SK-N-SH (cell line): ENCODE measurements around the gene AOAH. TPM values are rescaled to one million over a fixed set of nuclear protein-coding genes. Genes with fewer than 3 reads are reported as not detected.

Experiments
- CTCF ChIA-PET: fragments of 300-600, 350-600 bp; formaldehyde crosslinking; extraction: SDS; loops from one replicate; lab custom pipeline; 2021; lab: Yijun Ruan, JAX
- POLR2A ChIA-PET: fragments of 350-600 bp; sonication (Branson Sonifier 250); formaldehyde crosslinking; extraction: SDS; loops from one replicate; lab custom pipeline; 2020; ENCODE audit warnings: antibody characterized with exemption, inconsistent platforms; lab: Yijun Ruan, JAX
- DNase-seq: peaks from one replicate; pipeline ENCODE4 v3.0.0; 2012
- H2AFZ ChIP-seq: fragments of 200-600 bp; sonication (generic); 2 replicates; pipeline ENCODE4 v1.8.1; 2016; ENCODE audit warnings: antibody characterized with exemption, mild to moderate bottlenecking, low read depth
- H3F3A ChIP-seq: fragments of 200-600 bp; sonication (generic); replicated peaks from 2 replicates; pipeline ENCODE3; 2016; ENCODE audit warnings: antibody characterized with exemption, mild to moderate bottlenecking; ENCODE audit not compliant: insufficient read depth
- H3K27ac ChIP-seq, 2 experiments: fragments of 200-500 bp in 1 of 2; fragments of 200-600 bp in 1 of 2; sonication (Bioruptor generic) in 1 of 2; sonication (generic), shearing (Covaris generic) in 1 of 2; 2 replicates each; pipeline versions ENCODE4 v1.5.1 to v1.6.1; 2014 to 2016; ENCODE audit warnings: low read depth in 2 of 2, inconsistent platforms in 1 of 2, low read length in 1 of 2, mild to moderate bottlenecking in 1 of 2, mixed read lengths in 1 of 2
- H3K27me3 ChIP-seq: fragments of 200-600 bp; sonication (generic), shearing (Covaris generic); 2 replicates; pipeline ENCODE4 v1.6.1; 2016; ENCODE audit warnings: mixed run types; ENCODE audit not compliant: insufficient read depth
- H3K36me3 ChIP-seq, 2 experiments: fragments of 200-500 bp in 1 of 2; fragments of 200-600 bp in 1 of 2; sonication (Bioruptor generic) in 1 of 2; sonication (generic) in 1 of 2; replicated peaks in 1 of 2; 2 replicates each; pipeline versions ENCODE3 to v1.5.1; 2014 to 2016; ENCODE audit warnings: low read length in 1 of 2, mild to moderate bottlenecking in 1 of 2; ENCODE audit not compliant: insufficient read depth in 2 of 2, control insufficient read depth in 1 of 2
- H3K4me1 ChIP-seq, 2 experiments: fragments of 200-500 bp in 1 of 2; fragments of 200-600 bp in 1 of 2; sonication (Bioruptor generic) in 1 of 2; sonication (generic), shearing (Covaris generic) in 1 of 2; 2 replicates each; pipeline versions ENCODE4 v1.5.1 to v1.6.1; 2014 to 2016; ENCODE audit warnings: low read depth in 1 of 2, low read length in 1 of 2, mixed run types in 1 of 2; ENCODE audit not compliant: insufficient read depth in 2 of 2, control insufficient read depth in 1 of 2
- H3K4me2 ChIP-seq: fragments of 200-600 bp; sonication (generic), shearing (Covaris generic); 2 replicates; pipeline ENCODE4 v1.6.1; 2017; ENCODE audit warnings: mixed run types
- H3K4me3 ChIP-seq, 2 experiments: fragments of 200-500 bp in 1 of 2; fragments of 200-600 bp in 1 of 2; sonication (Bioruptor generic) in 1 of 2; sonication (generic), shearing (Covaris generic) in 1 of 2; 2 replicates each; pipeline versions ENCODE4 v1.5.1 to v1.8.1; 2014 to 2016; ENCODE audit warnings: low read depth in 2 of 2, inconsistent platforms in 1 of 2, low read length in 1 of 2, mild to moderate bottlenecking in 1 of 2, mixed read lengths in 1 of 2, moderate library complexity in 1 of 2
- H3K79me2 ChIP-seq: fragments of 200-600 bp; sonication (generic); 2 replicates; pipeline ENCODE4 v1.8.1; 2017; ENCODE audit warnings: mild to moderate bottlenecking; ENCODE audit not compliant: insufficient read depth
- H3K9ac ChIP-seq: fragments of 200-600 bp; sonication (generic); 2 replicates; pipeline ENCODE4 v1.6.1; 2017; ENCODE audit warnings: mixed run types
- H3K9me2 ChIP-seq: fragments of 200-600 bp; sonication (generic); 2 replicates; pipeline ENCODE4 v1.6.1; 2017; ENCODE audit warnings: mixed run types
- H3K9me3 ChIP-seq: fragments of 200-600 bp; sonication (generic); 2 replicates; pipeline ENCODE4 v1.6.1; 2017; ENCODE audit warnings: mixed run types, mild to moderate bottlenecking, moderate library complexity
- H4K20me1 ChIP-seq: fragments of 200-600 bp; sonication (generic); 2 replicates; pipeline ENCODE4 v1.6.1; 2017; ENCODE audit warnings: mild to moderate bottlenecking, mixed run types; ENCODE audit not compliant: insufficient read depth
- CHD2 ChIP-seq: fragments of 150-350 bp; IDR thresholded peaks from 2 replicates; pipeline ENCODE4 v1.6.1; 2018; ENCODE audit warnings: low read length; ENCODE audit not compliant: partially characterized antibody
- EP300 ChIP-seq, 2 experiments: IDR thresholded peaks; 2 replicates each; pipeline versions ENCODE4 v1.4.0 to v1.6.1; 2012; ENCODE audit warnings: borderline replicate concordance in 1 of 2, low read depth in 1 of 2, low read length in 1 of 2
- EZH2phosphoT487 ChIP-seq: fragments of 200-600 bp; sonication (generic); IDR thresholded peaks from 2 replicates; pipeline ENCODE4 v1.6.1; 2017; ENCODE audit warnings: low read depth, mixed run types, mild to moderate bottlenecking, antibody characterized with exemption, moderate library complexity, borderline replicate concordance
- FOXM1 ChIP-seq: IDR thresholded peaks from 2 replicates; pipeline ENCODE4 v1.4.0; 2012; ENCODE audit warnings: low read depth, mild to moderate bottlenecking
- GATA2 ChIP-seq: sonication (generic); formaldehyde crosslinking; IDR thresholded peaks from 2 replicates; pipeline ENCODE4 v1.5.0; 2020; ENCODE audit warnings: mild to moderate bottlenecking, missing genetic modification reagents
- MAX ChIP-seq: IDR thresholded peaks from 2 replicates; pipeline ENCODE4 v1.4.0; 2012; ENCODE audit warnings: low read depth
- MEF2A ChIP-seq: IDR thresholded peaks from 2 replicates; pipeline ENCODE4 v1.4.0; 2012; ENCODE audit warnings: low read depth, borderline replicate concordance
- MXI1 ChIP-seq: IDR thresholded peaks from 2 replicates; pipeline ENCODE4 v1.6.1; 2012; ENCODE audit warnings: mild to moderate bottlenecking, low read depth, low read length, improper control_type of control experiment
- ZBTB33 ChIP-seq: IDR thresholded peaks from 2 replicates; pipeline ENCODE4 v1.4.0; 2012; ENCODE audit warnings: low read depth, borderline replicate concordance
- WGBS: methylation state at CpG from one replicate; pipeline ENCODE4 v1.1.6; 2017; ENCODE audit warnings: low lambda C conversion rate; 5-methylcytosine and 5-hydroxymethylcytosine counted together
- polyA plus RNA-seq, 3 experiments: library from polyadenylated mRNA; depleted of rRNA; stranded (reverse); fragments of >200 nt; gene quantifications; 2 replicates each; pipeline ENCODE4 v1.2.3, GENCODE V29; 2012
- TF ChIP-seq, protein P1 (sequence below): fragments of 150-350 bp; IDR thresholded peaks from 2 replicates; pipeline ENCODE4 v1.6.1; 2017; ENCODE audit warnings: antibody characterized with exemption, low read length, low read depth, borderline replicate concordance

AOAH gene
- polyA plus RNA-seq, 1 of the 3 experiments (the other 2 are of a cell fraction) = not detected

DNA sequence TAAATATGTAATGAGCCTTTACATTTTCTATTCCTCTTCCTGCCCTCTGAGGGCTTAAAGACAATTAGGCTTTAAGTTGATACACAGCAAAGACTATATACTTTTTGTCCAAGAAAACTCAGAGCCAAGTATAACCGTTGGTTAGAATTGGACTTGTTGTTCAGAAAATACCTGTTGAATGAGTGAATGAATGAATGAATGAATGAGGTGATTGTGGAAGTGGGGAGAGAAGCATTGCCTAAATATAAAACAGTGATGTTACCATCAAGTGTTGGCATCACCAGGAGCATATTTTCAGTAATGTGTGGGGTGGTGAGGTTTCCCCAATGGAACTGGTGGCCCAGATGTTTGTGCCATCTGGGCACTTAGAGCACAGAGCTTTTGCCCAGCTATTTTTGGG, 106.9 kb downstream of the AOAH start:
- Histone ChIP-seq H3K27me3 (peaks cover 3% of the 10 kb centered on the region; the same call in 1 of the 2 replicates), H4K20me1 (no peaks in the 10 kb centered on the region), H3F3A (no peaks in the 10 kb centered on the region), H3K9me3 (no peaks in the 10 kb centered on the region), H3K36me3 (no peaks in the 10 kb centered on the region), H3K4me3 (no peak overlapping the region), H2AFZ (no peak overlapping the region), H3K9ac (no peak overlapping the region), H3K4me2 (no peak overlapping the region), H3K79me2 (no peaks in the 10 kb centered on the region)
- POLR2A ChIA-PET = no interaction called here
- DNase-seq = no peak
- CTCF ChIA-PET = no interaction called here
- no peak for TF ChIP-seq MXI1
- TF ChIP-seq EZH2phosphoT487 = no peak
- TF ChIP-seq, all 33 proteins: peak for 0
- H3K27ac ChIP-seq = no peak overlapping the region
- H3K4me1 ChIP-seq = no peaks in the 10 kb centered on the region; a peak in 2 of 4 replicates
- WGBS = 83% methylated on average over 1 of the region's 1 CpG
- no peaks in the 10 kb centered on the region for H3K9me2 ChIP-seq

DNA sequence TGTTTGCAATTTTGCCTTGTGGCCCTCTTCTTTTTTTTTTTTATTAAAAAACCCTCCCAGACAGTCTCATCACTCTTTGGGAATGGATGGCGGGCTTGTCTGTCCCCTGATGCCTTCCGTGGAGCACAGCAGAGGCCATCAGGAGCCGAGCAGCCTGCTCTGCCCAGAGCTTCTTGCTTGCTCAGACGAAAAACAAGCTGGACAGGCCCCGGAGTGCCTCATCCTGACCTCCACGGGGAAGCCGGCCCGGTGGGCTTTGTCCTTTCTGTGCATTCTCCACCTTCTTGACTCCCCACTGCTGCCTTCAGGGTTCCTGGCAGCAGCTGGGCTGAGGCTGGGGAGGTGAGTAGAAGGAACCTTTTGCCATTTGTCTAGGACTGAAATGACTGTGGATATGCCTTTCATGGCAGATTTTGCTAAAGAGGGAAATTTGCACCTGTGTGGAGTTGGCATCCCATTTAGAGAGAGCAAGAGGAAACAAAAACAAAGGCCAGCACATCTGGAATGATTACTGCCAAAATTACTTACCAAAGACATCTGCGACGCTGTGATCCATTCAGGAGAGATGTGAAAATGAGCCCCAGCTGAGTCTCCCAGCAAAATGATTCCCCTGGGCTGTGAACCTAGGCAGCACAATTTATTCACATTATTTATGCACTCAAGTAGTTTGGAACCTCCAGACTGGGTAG, 108.3 kb downstream of the AOAH start:
- Histone ChIP-seq H3F3A (no peaks in the 10 kb centered on the region), H3K4me3 (no peak overlapping the region), H3K36me3 (no peaks in the 10 kb centered on the region), H3K4me2 (no peak overlapping the region), H4K20me1 (no peaks in the 10 kb centered on the region), H3K79me2 (no peaks in the 10 kb centered on the region), H3K27me3 (peaks cover 4% of the 10 kb centered on the region; the same call in 1 of the 2 replicates), H3K9ac (no peak overlapping the region), H3K4me1 (no peaks in the 10 kb centered on the region; a peak in 1 of 4 replicates), H3K9me3 (no peaks in the 10 kb centered on the region), H2AFZ (no peak overlapping the region), H3K27ac (no peak overlapping the region), H3K9me2 (no peaks in the 10 kb centered on the region)
- DNase-seq = no peak
- TF ChIP-seq MXI1 = no peak
- TF ChIP-seq FOXM1 = no peak
- no peak for TF ChIP-seq CHD2
- no peak for TF ChIP-seq MAX
- TF ChIP-seq, protein P1, sequence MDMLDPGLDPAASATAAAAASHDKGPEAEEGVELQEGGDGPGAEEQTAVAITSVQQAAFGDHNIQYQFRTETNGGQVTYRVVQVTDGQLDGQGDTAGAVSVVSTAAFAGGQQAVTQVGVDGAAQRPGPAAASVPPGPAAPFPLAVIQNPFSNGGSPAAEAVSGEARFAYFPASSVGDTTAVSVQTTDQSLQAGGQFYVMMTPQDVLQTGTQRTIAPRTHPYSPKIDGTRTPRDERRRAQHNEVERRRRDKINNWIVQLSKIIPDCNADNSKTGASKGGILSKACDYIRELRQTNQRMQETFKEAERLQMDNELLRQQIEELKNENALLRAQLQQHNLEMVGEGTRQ = no peak
- no peak for TF ChIP-seq EZH2phosphoT487
- TF ChIP-seq GATA2 (CRISPR knock-in tag) = no peak
- TF ChIP-seq EP300 (IDR thresholded peaks at IDR 0.05; ENCODE audit: borderline replicate concordance in 1 of 2, low read depth in 1 of 2, low read length in 1 of 2) = no peak
- TF ChIP-seq MEF2A = no peak
- TF ChIP-seq ZBTB33 = no peak
- ChIA-PET POLR2A (no interaction called here), CTCF (interaction anchor here (1.1 to 1.9 kb wide), 2 partner anchors 11 to 13 kb away, joined by 3 to 4 read pairs; no protein-coding TSS in a partner anchor)
- 52% methylated on average over 10 of the region's 10 CpGs for WGBS
